Stromal cell of bone marrow (primary cell): ENCODE data around the gene TPCN2.
"Not testable (repeated sequence)": the region's sequence is repeated elsewhere in the genome, so short reads cannot be mapped to it uniquely, and the experiment has no call there.

Experiments
- DNase-seq: peaks from one replicate; pipeline ENCODE4 v3.0.0-alpha.2; 2012; ENCODE audit warnings: low read depth

TPCN2 gene

DNA sequence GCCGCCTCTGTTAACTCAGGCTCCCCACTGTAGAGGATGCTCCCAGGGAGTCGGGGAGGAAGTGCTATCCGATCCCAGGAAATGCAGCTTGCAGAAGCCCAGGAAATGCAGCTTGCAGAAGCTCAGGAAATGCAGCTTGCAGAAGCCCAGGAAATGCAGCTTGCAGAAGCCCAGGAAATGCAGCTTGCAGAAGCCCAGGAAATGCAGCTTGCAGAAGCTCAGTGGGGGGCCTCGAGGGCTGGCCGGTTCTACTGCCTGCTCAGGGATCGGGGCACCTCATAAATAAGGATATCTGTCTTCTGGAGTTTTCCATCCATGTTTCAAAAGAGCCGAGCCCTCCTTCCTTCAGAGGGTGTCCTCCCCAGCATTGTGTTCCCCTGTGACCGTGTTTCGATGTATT, 81.9 kb downstream of the TPCN2 start:
- no peak for DNase-seq

DNA sequence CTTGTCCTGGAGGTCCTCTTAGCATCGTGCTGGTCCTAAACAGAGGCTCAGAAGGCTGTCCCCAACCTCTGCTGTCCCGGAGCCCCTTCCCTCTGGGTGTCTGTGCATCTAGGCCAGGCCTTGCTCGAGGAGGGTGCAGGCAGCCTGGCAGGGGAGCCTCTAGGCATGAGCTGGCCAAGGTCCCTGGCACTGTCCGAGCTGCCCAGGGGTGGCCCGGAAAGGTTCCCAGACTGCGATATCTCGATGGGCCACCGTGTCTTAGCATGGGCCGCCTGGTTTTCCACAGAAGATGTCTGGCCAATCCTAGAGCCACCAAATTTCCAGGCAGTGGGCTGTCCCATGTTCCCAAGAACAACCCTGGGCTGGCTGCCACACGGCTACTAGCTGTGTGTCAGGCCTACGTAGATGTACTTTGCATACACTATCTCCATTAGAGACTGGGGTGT, 82.4 kb downstream of the TPCN2 start:
- no peak for DNase-seq

DNA sequence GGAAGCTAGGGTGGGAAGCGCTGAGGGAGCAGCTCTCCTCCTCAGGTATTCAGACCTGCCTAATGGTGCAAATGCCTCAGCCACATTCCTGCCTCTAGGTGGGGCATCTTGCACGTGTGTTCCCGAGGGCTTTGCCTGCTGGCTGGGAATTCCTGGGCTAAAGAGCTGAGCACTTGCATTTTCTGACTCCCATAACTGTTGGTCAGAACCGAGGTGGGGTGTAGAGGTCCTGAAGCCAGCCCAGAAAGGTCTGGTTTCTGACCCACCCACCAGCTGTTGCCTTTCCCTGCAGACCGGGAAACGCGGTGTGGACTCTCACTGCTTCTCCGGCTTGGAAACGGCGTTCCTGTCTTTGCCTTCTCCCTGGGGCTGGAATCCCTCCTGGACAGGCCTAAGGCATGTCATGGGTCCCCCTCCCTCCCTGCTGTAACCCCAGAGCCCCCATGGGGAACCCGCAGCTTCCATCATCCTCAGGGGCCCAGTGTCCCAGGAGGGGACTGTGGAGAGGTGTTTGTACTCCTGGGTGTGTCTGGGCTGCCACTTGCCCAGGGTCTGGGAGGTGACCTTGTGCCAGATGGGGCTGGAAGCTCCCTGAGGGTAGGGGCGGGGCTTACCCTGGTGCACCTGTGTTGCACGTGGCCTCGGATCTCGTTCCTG, 83.0 kb downstream of the TPCN2 start:
- no peak for DNase-seq

DNA sequence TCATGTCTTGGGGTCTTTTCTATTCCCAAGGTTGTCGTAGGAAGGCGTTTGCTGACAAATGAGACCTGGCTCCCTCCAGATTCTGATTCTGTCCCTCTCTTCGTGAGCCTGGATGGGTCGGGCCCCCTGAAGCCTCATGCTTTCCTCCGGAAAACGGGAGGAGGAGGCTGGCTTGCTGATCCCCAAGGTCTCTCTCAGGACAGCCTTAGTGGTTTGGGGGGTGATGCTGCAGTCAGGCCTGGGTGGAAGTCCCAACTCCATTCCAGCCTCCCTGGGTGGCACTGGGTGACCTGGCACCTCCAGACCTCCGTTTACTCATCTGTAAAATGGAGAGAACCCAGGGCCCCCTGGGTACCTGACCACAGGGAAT, 83.6 kb downstream of the TPCN2 start:
- no peak for DNase-seq

DNA sequence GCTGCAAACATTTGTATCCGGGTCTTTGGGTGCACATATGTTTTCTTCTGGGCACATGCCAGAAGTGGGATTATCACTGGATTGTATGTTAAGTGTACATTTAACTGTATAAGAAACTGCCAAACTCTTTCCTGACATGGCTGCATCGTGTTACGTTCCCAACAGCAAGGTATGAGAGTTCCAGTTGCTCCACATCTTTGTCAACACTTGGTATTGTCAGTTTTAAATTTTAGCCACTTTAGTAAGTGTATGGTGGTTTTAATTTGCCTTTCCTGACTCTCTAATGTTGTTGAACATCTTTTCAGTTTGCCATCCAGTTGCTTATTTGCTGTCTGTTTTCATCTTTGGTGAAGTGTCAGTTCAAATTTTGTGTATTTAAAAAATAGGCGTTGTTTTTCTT, 84.5 kb downstream of the TPCN2 start:
- DNase-seq, result no peak

DNA sequence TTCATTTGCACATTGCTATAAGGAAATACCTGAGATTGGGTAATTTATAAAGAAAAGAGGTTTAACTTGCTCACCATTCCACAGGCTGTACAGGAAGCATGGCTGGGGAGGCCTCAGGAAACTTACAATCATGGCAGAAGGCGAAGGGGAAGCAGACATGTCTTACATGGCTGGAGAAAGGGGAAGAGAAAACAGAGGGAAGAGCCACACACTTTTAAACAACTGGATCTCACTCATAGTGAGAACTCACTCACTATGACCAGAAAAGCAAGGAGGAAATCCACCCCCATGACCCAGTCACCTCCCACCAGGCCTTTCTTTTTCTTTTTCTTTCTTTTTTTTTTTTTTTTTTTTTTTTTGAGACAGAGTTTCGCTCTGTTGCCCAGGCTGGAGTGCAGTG, 85.5 kb downstream of the TPCN2 start:
- not testable (repeated sequence) for DNase-seq

DNA sequence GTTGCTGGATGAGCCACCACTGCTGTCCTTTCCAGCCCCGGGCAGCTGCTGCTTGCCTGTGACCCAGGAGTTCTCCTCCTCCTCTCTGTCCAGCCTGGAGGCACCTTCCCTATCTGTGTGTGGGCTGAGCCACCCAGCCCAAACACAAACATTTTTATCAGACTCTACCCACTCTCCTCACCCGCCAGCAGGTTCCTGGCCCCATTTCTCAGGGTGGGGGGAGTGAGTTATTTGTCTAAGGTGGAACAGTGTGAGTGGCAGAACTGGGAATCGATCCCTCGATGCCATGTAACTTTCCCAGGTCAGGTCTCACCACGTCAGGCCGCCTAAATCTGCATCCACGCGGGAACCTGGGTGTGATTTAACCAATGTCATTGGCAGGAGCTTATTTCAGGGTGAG, 86.2 kb downstream of the TPCN2 start:
- DNase-seq, result no peak

DNA sequence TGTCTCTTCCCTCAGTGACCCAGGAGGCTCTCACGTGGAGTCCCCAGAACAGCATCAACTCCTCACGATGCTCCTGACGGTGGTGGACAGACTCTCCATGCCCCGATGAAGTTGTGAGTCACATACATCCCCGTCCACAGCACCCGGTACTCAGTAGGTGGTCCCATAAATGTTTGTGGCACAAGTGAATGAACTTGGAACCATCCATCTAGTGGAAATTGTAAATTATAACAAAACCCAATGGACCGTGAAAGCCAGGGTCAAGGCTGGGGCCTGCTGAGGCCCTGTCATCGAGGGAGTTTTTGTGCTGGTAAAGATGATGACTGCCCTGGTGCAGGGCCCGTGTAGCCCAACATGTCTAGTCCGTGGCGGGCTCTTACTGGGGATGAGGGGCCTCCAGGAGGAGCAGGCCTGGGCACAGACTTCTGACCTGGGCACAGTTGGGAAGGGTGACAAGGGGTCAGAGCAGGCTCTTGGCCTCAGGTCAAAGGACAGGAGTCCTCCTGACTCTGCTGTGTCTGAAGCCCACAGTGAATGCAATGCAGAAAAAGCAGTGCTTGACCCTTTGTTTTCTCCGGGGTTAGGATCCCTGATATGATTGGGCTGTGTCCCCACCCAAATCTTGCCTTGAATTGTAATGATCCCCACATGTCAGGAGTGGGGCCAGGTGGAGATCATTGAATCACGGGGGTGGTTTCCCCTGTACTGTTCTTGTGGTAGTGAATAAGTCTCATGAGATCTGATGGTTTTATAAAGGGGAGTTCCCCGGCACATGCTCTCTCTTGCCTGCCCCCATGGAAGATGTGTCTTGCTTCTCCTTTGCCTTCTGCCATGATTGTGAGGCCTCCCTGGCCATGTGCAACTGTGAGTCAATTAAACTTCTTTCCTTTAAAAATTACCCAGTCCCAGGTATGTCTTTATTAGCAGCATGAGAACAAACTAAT, 87.0 kb downstream of the TPCN2 start:
- DNase-seq, result no peak

DNA sequence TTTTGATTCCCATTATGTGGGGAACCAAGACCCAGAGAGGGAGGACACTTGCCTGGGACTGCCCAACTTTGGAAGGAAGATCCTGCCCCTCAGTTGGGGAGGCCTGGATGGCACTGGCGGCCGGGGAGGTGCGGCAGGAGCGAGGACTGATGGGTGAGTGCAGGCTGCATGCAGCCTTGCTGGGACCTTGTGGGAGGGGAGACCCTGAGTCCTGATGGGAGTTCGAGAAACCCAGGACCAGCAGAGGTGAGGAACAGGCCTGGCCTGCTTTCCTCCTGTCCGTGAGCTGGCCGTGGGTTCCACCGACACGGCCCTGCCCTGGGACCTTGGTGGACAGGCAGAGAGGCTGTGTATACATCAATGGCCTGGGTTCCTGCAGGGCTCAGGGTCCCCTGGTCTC, 87.7 kb downstream of the TPCN2 start:
- no peak for DNase-seq

DNA sequence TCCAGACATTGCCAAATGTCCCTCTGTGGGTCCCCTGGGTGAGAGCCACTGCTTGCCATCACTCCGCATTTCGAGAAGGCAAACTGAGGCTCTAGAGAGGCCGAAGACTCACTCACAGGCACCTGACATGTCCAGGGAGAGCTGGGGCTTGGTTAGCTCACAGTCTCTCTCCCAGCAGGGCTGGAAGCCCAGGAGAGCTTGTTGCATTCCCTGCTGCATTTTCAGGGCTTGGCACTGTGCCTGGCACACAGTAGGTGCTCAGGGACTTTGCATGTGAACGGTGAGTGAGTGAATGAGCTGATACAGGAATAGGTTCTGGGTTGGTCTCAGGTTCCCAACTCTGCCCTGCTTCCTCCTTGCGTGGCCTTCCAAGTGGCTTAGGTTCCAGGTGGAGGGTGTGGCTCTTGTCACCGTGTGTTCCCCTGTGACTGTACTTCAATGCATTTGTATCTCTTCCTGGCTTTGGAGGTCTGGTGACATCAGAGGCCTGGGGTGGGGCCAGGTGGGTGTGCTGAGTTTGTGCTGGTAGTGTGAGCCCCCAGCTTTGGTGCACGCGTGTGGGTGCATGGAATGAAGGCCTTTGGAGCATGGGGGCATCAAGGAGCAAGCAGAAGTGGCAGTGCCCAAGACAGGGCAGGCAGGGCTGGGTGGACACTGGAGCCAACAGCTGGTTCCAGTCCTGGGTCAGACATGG, 88.6 kb downstream of the TPCN2 start:
- no peak for DNase-seq

DNA sequence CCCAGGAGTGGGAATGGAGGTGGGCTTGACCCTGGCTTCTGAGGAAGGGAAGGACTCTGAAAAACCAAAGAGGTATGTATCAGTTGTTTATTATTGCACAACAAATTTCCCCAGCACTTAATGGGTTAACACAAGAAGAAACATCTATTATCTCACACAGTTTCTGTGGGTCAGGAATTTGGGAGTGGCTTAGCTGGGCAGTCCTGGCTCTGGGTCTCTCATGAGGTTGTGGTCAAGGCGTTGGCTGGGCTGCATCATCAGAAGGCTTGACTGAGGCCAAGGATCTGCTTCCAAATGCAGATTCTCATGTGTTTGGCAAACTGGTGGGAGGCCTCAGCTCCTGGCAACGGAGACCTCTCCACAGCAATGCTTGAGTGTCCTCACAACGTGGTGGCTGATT, 89.5 kb downstream of the TPCN2 start:
- DNase-seq, result peak; percentile 68

DNA sequence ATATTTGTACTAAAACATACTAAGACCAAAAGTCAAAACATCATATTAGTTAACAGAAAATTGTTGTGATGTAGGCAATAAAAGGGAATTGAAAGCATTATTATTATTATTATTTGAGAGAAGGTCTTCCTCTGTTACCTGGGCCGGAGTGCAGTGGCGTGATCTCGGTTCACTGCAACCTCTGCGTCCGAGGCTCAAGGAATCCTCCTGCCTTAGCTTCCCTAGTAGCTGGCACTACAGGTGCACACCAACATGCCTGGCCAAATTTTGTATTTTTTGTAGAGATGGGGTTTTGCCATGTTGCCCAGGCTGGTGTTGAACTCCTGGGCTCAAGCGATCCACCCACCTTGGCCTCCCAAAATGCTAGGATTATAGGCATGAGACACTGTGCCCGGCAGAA, 91.4 kb downstream of the TPCN2 start:
- DNase-seq, result not testable (repeated sequence)

DNA sequence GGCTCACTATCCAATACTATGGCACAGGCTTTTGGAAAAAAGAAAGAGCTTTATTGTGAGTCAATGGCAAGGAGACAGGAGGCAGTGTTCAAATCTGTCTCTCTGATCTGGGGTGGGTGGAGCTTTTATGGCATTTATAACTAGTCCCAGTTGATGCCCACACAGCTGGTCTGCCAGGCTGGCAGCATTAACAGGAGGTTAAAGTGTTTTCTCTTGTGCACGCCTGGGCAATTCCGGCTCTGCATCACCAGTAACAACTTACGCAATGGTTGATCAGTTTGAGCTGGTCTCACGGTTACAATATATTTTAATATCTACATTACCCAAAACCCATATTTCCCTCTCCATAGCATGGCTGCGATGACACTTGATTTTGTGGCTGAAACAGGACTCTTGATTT, 91.9 kb downstream of the TPCN2 start:
- no peak for DNase-seq

DNA sequence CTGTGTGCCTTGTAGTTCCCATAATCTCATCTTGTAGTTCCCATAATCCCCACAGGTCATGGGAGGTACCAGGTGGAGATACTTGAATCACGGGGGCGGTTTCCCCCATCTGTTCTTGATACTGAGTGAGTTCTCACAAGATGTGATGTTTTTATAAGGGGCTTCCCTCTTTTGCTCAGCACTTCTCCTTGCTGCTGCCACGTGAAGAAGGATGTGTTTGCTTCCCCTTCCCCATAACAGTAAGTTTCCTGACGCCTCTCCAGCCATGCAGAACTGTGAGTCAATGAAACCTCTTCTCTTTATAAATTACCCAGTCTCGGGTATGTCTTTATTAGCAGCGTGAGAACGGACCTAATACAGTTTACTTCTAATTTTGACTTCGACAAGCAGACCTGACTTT, 93.0 kb downstream of the TPCN2 start:
- DNase-seq, result no peak

DNA sequence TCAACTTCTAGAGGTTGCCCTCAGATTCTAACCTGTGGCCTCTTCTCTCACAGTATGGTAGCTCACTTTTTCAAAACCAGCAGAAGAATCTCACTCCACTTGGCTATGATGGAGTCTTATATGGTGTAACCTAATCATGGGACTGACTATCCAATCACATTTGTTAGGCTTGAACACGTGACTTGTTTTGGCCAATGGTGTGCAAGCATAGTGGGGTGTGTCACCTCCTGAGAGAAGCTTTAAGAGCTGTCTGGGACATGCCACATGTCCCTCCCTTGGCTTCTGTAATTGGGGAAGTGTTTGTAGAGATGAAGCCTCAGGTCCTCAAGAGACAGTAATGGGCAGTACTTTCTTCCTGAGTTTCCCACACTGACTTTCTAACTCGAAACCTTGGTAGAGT, 94.2 kb downstream of the TPCN2 start:
- DNase-seq, result no peak

DNA sequence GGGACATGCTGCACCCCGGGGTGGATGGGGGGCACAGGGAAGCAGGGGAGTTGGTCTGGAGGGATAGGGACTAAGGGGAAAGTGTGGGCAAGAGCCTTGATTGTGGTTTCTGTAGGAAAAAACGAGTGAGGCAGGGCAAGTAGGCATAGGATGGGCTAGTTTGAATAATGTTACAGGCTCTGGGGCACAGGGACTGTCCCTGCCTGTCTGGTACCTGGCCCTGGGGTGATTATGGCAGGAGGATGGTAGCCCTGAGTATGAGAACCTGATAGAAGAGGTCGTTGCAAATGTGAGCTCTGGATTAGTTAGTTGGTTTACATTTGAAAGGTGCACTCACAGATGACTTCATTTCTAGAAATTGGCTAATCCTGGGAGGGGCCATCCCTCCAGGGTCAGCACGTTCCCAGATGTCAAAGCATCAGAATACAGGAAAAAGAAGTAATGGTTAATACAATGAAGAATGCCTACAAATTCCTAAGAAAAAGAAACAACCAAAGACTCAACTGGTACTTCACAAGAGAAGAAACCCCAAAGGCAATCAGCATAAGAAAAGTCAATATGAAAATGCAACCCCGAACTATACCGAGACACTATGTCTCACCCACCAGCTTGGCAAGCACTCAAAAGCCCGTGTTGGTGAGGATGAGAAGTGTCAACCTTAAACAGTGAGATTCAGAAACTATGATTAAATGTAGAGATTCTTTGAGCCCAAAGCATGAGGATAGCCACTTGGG, 95.8 kb downstream of the TPCN2 start:
- no peak for DNase-seq

DNA sequence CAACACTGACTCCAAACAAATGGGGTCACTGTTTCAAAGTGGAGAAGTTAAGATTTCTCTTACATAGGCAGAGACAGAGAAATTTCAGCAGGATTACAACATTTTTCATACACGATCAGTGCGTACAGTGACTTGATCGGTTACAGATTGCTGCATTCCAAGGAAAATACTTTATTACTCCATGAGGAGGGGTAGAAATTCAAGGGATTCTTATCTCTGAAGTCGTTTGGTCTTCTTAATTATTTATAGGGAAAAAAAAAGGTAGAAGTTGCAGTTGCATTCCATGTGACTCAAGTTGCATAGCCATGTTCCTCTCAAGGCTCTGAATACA, 96.3 kb downstream of the TPCN2 start:
- DNase-seq, result no peak

DNA sequence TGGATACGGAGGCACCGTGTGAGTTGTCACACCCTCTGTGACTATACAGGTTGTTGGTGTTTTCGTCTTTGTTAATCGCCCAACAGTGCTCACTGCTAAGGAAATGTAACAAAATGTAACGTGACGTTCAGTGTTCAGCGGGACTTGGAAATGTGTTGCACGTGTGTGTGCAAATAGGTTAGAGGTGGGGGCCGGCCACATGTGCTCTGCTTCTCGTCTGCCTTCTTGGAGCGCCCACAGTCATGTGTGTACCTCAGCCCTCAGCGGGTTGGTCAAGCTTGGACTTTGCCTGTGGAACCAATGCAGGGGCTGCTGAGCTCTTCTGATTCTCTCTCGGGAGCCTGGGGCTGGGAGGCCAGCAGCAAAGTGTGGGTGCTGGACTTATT, 99.6 kb downstream of the TPCN2 start:
- no peak for DNase-seq

DNA sequence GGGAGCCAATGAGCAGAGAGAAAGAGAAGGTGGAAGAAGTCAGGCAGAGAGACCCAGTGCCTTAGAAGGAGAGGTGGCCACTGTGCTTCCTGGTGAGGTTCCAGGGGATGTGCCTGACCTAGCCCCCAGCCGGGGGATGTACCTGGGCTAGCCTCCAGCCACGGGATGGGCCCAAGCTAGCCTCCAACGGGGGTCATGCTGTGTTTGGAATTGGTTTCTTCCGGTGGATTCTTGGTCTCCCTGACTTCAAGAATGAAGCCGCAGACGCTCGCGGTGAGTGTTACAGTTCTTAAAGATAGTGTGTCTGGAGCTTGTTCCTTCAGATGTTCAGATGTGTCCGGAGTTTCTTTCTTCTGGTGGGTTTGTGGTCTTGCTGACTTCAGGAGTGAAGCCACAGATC, 100.1 kb downstream of the TPCN2 start:
- no peak for DNase-seq

DNA sequence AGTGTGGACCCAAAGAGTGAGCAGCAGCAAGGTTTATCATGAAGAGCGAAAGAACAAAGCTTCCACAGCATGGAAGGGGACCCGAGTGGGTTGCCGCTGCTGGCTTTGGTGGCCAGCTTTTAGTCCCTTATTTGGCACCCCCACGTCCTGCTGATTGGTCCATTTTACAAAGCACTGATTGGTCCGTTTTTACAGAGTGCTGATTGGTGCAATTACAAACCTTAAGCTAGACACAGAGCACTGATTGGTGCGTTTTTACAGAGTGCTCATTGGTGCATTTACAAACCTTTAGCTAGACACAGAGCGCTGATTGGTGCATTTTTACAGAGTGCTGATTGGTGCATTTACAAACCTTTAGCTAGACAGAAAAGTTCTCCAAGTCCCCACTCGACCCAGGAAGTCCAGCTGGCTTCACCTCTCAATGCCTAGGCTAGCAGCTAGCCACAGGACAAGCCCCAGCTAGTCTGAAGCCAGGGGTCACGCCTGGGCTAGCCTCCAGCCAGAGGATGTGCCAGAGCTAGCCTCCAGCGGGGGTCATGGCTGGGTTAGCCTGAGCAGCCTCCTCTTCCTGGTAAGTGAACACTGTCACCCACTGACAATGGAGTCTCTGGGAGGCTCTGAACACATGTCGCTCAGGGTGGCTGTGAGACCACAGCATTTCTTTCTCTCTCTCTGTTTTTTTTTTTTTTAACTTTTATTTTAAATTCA, 100.8 kb downstream of the TPCN2 start:
- not testable (repeated sequence) for DNase-seq

DNA sequence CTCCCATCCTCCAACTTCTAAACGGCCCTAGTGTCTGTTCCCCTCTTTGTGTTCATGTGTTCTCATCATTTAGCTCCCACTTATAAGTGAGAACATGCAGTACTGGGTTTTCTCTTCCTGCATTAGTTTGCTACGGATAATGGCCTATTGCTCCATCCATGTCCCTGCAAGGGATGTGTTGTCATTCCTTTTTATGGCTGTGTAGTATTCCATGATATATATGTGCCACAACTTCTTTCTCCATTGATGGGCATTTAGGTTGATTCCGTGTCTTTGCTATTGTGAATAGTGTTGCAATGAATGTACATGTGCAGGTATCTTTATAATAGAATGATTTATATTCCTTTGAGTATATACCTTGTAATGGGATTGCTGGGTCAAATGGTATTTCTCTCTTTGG, 101.4 kb downstream of the TPCN2 start:
- no peak for DNase-seq

DNA sequence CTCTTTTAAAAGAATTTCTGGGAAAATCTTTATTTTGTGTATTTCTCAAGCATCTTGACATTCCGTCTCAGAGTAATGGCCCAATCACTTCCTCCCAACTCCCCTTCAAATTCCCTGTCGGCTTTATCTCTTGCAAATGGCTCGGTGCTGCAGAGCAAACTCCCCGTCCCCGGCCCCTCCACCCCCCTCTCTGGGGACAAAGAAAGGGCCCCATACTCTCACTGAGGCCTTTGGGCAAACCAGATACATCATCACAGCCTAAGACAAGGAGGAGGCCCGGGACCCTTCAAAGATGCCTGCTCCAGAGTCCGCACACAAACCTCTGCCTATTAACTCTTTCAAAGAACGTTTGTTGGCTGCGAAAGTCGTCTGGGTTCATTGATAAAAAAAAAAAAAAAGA, 103.1 kb downstream of the TPCN2 start:
- DNase-seq, result no peak
